Natural killer cell treated with Interleukin-12 subunit alpha and Interleukin-12 subunit beta and Interleukin-15 and Interleukin-18, amount 100 ng/mL, for 72 hours (primary cell): ENCODE results near the gene CBX6. TPM values are rescaled to one million over a fixed set of nuclear protein-coding genes. Genes with fewer than 3 reads are reported as not detected.

Experiments
- ATAC-seq, 2 donors: fragments of 150-1000 bp; cut with Tn5 transposase in 1 of 2; sonication (Bioruptor Pico), chemical (Tn5 transposase) in 1 of 2; 2 replicates each; pipeline ENCODE4 v1.10.0; 2021
- DNase-seq: peaks from one replicate; pipeline ENCODE4 v3.0.0; 2022; ENCODE audit warnings: low spot score
- H3K27ac Mint-ChIP-seq, 2 donors: 1 replicate in 1 of 2; 2 replicates in 1 of 2; pipeline ENCODE4 v1.8.0; 2022; ENCODE audit warnings: mixed read lengths in 2 of 2, mild to moderate bottlenecking in 1 of 2, moderate library complexity in 1 of 2
- H3K27me3 Mint-ChIP-seq, 2 donors: 1 replicate in 1 of 2; 2 replicates in 1 of 2; pipeline ENCODE4 v1.8.0; 2022; ENCODE audit warnings: mixed read lengths in 2 of 2
- H3K36me3 Mint-ChIP-seq: one replicate; pipeline ENCODE4 v1.8.0; 2022; ENCODE audit warnings: mixed read lengths
- H3K4me1 Mint-ChIP-seq, 2 donors: 1 replicate in 1 of 2; 2 replicates in 1 of 2; pipeline ENCODE4 v1.8.0; 2022; ENCODE audit warnings: low read depth in 2 of 2, mixed read lengths in 2 of 2, mild to moderate bottlenecking in 1 of 2
- H3K4me3 Mint-ChIP-seq: one replicate; pipeline ENCODE4 v1.8.0; 2022; ENCODE audit warnings: mixed read lengths
- H3K9me3 Mint-ChIP-seq: 2 replicates; pipeline ENCODE4 v1.8.0; 2022; ENCODE audit warnings: mixed read lengths
- total RNA-seq, 2 donors: library from RNA; stranded (reverse); gene quantifications; one replicate each; pipeline ENCODE4 v1.2.3, GENCODE V29; 2022

The CBX6 gene
- total RNA-seq, 2 donors from 2014 or later, result 95.2 to 137 TPM

DNA sequence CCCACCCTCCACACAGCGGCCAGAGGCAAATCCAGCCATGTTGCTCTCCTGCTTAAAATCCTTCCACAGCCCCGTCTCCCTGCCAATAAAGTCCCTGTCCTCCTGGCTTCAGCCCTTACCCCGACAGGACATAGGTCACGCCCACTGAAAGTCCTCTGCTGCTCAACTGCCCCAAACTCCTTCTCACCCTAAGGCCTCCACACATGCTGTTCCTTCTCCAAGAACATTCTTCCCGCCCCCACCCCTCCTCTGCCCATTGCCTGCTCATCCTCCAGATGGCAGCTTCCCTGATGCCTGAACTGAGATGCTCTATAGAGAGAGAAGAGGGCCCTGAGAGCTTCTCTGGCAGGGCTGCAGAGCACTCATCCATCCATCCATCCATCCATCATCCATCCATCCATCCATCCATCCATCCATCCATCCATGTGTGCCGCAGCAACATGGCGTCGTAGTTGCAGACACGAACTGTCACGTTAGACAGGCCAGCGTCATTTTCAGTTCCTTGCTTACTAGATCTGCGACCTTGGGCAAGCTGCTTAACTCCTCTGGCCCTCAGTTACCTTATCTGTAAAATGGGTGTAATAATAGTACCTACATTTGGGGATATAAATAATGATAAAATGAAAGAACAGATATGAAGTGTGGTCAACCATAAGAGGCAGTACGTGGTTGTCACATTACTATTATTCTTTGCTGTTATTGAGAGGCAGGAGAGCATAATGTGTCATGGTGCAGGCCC, 37.6 kb downstream of the CBX6 start:
- H3K27me3 Mint-ChIP-seq, result no peaks in the 10 kb centered on the region
- H3K4me3 Mint-ChIP-seq, result no peak overlapping the region
- H3K27ac Mint-ChIP-seq, result no peak overlapping the region
- no peaks in the 10 kb centered on the region for H3K36me3 Mint-ChIP-seq
- no peak for ATAC-seq
- H3K9me3 Mint-ChIP-seq, result no peaks in the 10 kb centered on the region
- DNase-seq, result no peak
- no peaks in the 10 kb centered on the region for H3K4me1 Mint-ChIP-seq

DNA sequence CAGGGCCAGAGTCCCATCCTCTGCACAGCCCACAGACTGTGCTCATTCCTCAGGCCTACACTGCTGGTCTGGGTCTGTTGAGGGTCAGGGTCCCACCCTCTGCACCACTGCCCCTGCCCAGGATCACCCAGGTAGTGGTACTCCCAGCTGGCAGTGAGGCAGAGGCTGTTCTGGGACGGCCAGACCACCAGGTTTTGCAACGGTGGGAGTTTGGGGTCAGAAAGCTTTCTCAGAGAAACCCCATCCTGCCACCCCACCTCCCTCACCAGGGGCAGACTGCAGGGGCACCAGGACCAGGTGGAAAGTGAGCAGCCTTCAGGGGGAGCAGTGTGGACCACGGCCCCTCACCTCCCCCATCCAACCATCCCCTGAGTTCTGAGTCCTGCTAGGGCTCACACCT, 39.0 kb downstream of the CBX6 start:
- H3K4me1 Mint-ChIP-seq, result no peaks in the 10 kb centered on the region
- no peak overlapping the region for H3K27ac Mint-ChIP-seq
- no peaks in the 10 kb centered on the region for H3K9me3 Mint-ChIP-seq
- no peaks in the 10 kb centered on the region for H3K36me3 Mint-ChIP-seq
- DNase-seq (no peak), ATAC-seq (peak in 1 of 2 donors; percentile 28)
- no peaks in the 10 kb centered on the region for H3K27me3 Mint-ChIP-seq
- no peak overlapping the region for H3K4me3 Mint-ChIP-seq

DNA sequence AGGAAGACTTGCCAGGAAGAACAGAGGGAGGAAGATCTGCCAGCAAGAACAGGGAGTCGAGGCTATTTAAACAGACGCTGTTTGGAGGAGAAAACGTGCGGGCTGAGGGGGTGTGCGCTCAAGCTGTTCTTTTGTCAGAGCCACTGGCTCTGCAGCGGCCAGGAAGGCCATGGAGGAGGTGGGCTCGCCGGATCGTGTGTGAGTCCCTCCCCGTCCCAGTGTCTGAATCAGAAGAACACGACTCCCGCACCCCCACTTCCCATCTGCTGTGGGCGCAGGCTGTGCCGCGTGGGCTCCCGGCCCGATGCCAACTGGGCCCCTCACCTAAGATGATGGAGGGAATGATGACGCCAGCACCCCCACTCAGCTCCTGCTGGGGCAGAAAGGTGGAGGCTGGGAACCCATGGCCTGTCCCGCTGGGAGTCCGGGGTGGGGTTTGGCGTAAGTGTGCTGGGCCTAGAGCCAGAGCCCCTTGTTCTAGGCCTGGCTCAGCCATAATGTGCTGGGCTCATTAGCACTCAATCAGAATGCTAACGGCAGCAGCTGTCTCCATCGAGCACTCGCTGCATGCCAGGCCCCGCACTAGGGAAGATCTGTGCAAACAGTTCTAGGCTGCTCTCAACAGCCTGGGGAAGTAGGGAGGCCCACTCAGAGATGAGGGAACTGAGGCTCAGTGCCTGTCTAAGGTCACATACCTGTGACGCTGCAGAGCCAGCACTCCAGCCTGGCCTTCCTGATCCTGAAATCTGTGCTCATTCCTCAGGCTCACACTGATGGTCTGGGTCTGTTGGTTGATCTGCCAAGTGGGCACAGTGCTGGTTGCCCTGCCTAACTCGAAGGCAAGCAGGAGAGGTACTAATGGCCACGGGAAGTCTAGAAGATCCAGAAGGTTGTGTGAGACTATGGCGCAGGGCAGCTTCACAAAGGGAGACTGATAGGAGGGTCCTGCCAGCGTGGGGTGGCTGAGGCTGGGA, 39.7 kb downstream of the CBX6 start:
- no peaks in the 10 kb centered on the region for H3K9me3 Mint-ChIP-seq
- H3K27me3 Mint-ChIP-seq, result no peaks in the 10 kb centered on the region
- no peaks in the 10 kb centered on the region for H3K4me1 Mint-ChIP-seq
- H3K36me3 Mint-ChIP-seq, result no peaks in the 10 kb centered on the region
- H3K27ac Mint-ChIP-seq, result no peak overlapping the region
- ATAC-seq (no peak), DNase-seq (no peak)
- no peak overlapping the region for H3K4me3 Mint-ChIP-seq

DNA sequence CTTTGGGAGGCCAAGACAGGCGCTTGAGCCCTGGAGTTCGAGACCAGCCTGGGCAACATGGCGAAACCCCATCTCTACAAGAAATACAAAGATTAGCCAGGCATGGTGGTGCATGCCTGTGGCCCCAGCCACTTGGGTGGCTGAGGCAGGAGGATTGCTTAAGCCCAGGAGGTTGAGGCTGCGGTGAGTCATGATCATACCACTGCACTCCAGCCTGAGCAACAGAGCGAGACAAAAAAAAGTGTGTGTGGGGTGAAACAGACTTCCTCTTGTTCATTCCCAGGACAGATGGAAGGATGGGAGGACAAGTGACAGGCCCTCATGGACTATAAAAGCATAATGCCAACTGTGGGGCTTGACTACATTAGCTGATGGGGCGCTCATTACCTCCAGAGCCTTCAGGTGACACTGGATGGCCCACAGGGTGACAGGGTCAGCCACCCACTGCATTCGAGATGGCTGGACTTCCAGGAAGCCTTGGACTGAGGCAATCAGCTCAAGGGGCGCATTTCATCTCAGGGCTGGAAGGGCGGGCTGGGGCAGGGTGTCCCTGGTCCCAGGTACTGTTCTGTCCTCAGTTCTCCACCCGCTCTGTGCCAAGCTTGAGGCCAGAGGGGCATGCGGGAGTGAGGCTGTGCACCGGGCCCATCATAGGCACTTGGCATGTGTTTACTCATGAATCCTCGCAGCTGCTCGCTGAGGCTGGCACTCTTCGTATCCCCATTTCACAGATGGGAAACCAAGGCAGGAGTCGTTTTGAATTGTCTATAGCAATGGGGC, 40.7 kb downstream of the CBX6 start:
- H3K4me3 Mint-ChIP-seq, result no peak overlapping the region
- no peak overlapping the region for H3K27ac Mint-ChIP-seq
- no peaks in the 10 kb centered on the region for H3K36me3 Mint-ChIP-seq
- ATAC-seq (no peak), DNase-seq (no peak)
- no peaks in the 10 kb centered on the region for H3K27me3 Mint-ChIP-seq
- H3K9me3 Mint-ChIP-seq, result no peaks in the 10 kb centered on the region
- no peaks in the 10 kb centered on the region for H3K4me1 Mint-ChIP-seq

DNA sequence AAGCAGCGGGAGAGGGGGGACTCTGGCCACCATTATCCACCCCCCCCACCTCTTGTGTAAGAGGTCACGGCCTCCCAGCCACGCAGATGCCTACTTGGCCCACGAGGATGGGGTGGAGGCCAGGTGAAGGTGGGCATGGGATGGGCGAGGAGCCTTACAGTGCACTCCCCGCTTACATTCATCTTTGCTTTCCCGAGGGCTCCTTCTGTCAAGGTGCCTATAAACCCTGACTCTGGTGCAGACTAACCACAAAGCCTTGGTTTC, 41.2 kb downstream of the CBX6 start:
- Mint-ChIP-seq H3K27me3 (no peaks in the 10 kb centered on the region), H3K27ac (no peak overlapping the region), H3K4me3 (no peak overlapping the region), H3K4me1 (no peaks in the 10 kb centered on the region), H3K9me3 (no peaks in the 10 kb centered on the region), H3K36me3 (no peaks in the 10 kb centered on the region)
- DNase-seq (no peak), ATAC-seq (no peak)

DNA sequence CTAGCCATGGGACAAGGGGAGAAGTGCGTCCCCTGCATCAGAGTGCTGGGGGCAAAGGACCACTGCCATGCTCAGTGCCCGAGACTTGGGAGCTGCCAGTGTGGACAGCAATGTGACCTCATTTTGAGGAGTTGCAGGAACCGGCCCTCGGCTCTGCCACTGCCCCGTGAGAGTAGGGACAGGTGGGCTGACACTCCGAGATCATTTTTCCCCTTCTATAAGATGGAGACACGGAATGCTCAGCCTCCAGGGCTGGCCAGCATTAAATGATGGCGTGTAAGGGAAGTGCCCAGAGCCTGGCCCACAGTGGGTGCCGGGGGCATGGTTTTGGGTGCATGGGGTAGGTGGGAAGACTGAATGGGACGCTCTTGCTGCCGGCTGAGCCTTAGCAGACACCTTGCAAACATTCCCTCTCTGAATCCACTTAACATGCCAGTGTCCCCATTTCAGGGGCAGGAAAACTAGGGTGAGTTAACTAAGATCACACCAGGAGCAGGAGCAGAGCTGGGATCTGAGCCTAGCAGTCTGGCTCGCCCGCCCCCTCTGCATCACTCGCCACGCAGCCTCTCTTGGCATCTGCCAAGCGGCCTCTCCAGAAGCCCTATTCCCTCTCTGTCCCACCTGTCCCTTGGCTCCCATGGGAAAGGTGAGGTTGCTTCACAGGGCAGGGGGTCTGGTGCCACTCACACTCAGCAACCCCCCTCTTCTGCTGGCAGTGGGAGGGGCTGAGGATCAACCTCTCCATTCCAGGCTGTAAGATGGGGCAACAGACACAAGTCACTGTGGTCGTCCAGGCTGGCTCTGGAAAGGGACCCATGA, 41.8 kb downstream of the CBX6 start:
- peak; percentile 42 for DNase-seq
- H3K9me3 Mint-ChIP-seq, result no peaks in the 10 kb centered on the region
- H3K4me3 Mint-ChIP-seq, result no peak overlapping the region
- H3K36me3 Mint-ChIP-seq, result no peaks in the 10 kb centered on the region
- ATAC-seq, result no peak
- no peaks in the 10 kb centered on the region for H3K4me1 Mint-ChIP-seq
- H3K27me3 Mint-ChIP-seq, result no peaks in the 10 kb centered on the region
- H3K27ac Mint-ChIP-seq, result no peak overlapping the region

DNA sequence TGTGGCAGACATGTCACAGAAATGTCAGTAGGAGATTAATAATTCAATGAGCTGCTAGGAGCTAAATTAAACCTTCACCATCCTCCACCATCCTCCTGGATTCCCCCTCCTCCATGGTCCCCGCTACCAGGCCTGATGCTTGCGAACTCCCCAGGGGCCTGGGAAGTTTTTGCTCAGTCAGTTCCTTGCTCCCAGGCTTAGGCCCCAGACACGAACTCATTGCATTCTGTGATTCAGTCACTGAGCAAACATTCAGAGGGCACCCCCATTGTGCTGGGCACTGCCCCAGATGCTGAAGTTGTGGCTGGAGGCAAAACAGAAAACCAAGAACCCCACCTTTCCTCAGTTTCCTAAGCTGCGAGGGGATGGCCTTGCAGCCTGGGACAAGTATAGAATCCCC, 42.5 kb downstream of the CBX6 start:
- Mint-ChIP-seq H3K27me3 (no peaks in the 10 kb centered on the region), H3K9me3 (no peaks in the 10 kb centered on the region), H3K27ac (no peak overlapping the region), H3K4me1 (no peaks in the 10 kb centered on the region), H3K4me3 (no peak overlapping the region), H3K36me3 (no peaks in the 10 kb centered on the region)
- DNase-seq (peak; percentile 41), ATAC-seq (no peak)

DNA sequence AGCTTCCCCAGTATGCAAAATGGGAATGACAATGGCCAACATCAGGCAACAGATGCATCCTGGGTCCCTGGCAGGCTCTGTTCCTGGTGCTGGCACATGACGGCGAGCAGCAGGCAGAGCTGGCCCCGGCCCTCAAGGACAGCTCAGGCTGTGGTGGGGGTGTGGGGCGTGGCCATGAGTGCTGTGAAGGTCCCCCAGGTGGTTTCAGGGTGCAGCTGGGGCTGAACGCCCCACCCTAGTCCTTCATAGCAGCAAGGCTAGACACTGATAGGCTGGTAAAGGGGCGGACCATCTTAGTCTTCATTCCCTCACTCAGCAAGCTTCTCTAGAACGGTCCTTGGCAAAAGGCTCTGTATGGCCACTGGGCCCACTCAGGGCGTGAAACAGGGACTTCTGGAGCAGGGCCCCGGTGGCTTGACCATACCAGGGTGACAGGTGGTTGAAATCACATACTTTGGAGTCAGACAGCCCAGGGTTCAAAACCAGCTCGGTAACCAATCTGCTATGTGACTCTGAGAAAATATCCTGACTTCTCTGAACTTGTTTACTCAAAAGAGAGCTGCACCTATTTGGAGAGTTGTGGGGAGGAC, 43.3 kb downstream of the CBX6 start:
- H3K27ac Mint-ChIP-seq, result no peak overlapping the region
- DNase-seq (peak; percentile 42), ATAC-seq (no peak)
- H3K4me3 Mint-ChIP-seq, result no peak overlapping the region
- no peaks in the 10 kb centered on the region for H3K36me3 Mint-ChIP-seq
- H3K27me3 Mint-ChIP-seq, result no peaks in the 10 kb centered on the region
- no peaks in the 10 kb centered on the region for H3K9me3 Mint-ChIP-seq
- no peaks in the 10 kb centered on the region for H3K4me1 Mint-ChIP-seq

DNA sequence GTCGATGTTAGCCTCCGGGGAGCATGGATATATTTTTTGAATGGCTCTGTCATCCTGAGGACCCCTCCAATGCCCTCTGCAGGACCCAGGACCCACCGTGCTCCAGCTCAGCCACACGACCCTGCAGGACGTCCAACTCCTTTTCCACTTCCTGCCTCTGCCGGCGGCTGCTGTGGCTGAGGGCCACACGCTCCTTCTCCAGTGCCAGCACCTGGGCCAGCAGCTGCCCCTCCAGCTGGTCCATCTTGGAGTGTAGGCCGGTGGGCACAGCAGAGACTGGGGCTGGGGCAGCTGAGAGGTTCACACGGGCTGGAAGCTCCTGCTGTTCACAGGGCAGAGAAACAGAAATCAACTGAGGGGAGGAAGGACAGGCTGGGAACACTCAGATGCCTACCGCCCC, 43.8 kb downstream of the CBX6 start:
- ATAC-seq (no peak), DNase-seq (no peak)
- Mint-ChIP-seq H3K4me1 (peaks cover 0 to 2% of the 10 kb centered on the region in 2 donors), H3K27ac (no peak overlapping the region), H3K9me3 (no peaks in the 10 kb centered on the region), H3K36me3 (no peaks in the 10 kb centered on the region), H3K27me3 (no peaks in the 10 kb centered on the region), H3K4me3 (no peak overlapping the region)

DNA sequence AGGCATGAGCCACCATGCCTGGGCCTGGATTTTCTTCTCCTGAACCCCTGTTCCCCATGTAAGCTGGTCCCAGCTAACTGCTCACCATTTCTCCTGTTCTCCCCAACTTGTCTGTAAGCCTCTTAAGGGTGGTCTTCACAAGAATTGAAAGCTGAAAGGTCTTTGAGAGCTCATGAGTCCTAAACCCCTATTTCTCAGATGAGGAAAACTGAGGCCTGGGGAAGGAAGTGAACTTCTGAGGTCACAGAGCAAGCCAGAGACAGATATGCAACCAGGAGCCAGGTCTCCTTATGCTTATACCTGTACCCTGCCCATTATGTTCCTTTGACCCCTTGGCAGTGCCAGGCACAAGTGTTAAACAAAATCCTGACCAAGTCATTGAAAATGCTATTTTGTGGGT, 44.5 kb downstream of the CBX6 start:
- DNase-seq (no peak), ATAC-seq (no peak)
- Mint-ChIP-seq H3K4me3 (no peak overlapping the region), H3K9me3 (no peaks in the 10 kb centered on the region), H3K36me3 (no peaks in the 10 kb centered on the region), H3K27ac (no peak overlapping the region), H3K27me3 (no peaks in the 10 kb centered on the region), H3K4me1 (peaks cover 0 to 2% of the 10 kb centered on the region in 2 donors)

DNA sequence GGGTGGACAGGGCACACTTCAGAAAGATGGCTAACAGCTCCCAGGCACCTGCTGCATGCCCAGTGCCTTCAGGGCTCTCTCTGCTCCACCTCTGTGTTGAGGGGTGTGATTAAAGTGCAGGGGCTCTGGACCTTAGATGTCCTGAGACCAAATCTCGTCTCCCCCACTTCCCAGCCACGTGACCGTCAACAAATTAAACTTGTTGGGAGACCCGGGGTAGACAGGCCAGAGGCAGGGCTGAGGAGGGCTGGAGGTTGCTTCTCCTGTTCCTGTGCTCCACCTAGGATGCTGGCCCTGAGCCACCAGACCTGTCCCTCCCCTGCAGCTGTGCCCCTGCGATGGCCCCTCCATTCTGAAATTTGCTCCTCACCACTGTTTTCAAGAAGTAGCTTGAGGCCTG, 45.2 kb downstream of the CBX6 start:
- Mint-ChIP-seq H3K27ac (no peak overlapping the region), H3K27me3 (no peaks in the 10 kb centered on the region), H3K4me1 (peaks cover 0 to 2% of the 10 kb centered on the region in 2 donors), H3K36me3 (no peaks in the 10 kb centered on the region), H3K4me3 (no peak overlapping the region), H3K9me3 (no peaks in the 10 kb centered on the region)
- ATAC-seq (no peak), DNase-seq (no peak)

DNA sequence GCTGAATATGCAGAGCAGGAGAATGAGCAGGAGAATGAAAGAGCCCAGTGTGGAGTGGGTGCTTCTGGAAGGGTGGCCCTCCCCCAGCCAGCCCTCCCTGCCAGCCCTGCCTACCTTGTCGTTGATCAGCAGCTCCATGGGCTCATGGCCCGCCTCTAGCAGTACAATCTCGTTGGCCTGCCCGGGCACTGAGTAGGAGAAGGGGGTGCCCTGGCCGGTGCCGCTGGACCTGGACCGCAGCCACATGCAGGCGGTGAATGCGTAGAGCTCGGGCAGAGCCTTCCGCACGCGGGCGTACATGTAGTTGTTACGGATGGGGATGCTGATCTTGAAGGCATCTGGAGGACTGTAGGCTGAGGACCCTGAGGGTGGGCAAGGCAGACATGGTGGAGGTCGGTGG, 45.6 kb downstream of the CBX6 start:
- no peaks in the 10 kb centered on the region for H3K36me3 Mint-ChIP-seq
- H3K27ac Mint-ChIP-seq, result no peak overlapping the region
- H3K4me1 Mint-ChIP-seq, result peaks cover 0 to 2% of the 10 kb centered on the region in 2 donors
- no peak for DNase-seq
- no peaks in the 10 kb centered on the region for H3K9me3 Mint-ChIP-seq
- ATAC-seq, result no peak
- no peaks in the 10 kb centered on the region for H3K27me3 Mint-ChIP-seq
- no peak overlapping the region for H3K4me3 Mint-ChIP-seq

DNA sequence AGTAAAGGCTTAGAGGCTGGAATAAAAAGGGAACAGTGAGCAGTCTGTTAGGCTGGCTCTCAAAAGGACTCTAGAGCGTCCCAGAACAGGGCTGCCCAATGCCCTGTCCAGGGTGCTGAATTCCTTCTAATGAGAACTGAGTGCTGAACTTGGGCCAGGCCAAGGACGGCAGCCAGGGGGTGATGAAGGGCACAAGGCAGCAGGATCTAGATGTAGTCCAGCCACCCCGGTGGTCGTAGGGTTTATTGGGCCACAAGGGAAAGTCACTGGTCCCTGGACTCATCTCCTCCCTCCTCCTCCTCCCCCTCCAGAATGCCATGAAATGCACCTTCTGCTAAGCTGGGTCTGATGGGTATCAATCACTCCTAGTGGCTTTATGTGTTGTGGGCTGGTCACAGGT, 47.4 kb downstream of the CBX6 start:
- Mint-ChIP-seq H3K4me1 (peaks cover 0 to 2% of the 10 kb centered on the region in 2 donors), H3K27me3 (no peaks in the 10 kb centered on the region), H3K4me3 (no peak overlapping the region), H3K27ac (no peak overlapping the region), H3K9me3 (no peaks in the 10 kb centered on the region), H3K36me3 (no peaks in the 10 kb centered on the region)
- DNase-seq (no peak), ATAC-seq (peak in 1 of 2 donors; percentile 59)
